Lung (tissue), 12 donors: ENCODE measurements around the gene SLC16A12. TPM values are rescaled to one million over a fixed set of nuclear protein-coding genes. Genes with fewer than 3 reads are reported as not detected.

ENCODE experiments used
- ATAC-seq: fragments of 200-7000 bp; cut with Tn5 transposase; one replicate; pipeline ENCODE4 v1.9.1; 2020; ENCODE audit warnings: moderate number of reproducible peaks; ENCODE audit not compliant: insufficient read depth, low FRiP score
- DNase-seq, 3 donors: peaks; one replicate each; pipeline ENCODE4 v3.0.0-alpha.2; 2013 to 2017
- H3K27ac ChIP-seq, 2 donors: one replicate each; pipeline ENCODE4 v1.5.1; 2013; ENCODE audit warnings: mild to moderate bottlenecking in 2 of 2, moderate library complexity in 2 of 2, control low read depth in 1 of 2, inconsistent platforms in 1 of 2, low read depth in 1 of 2, low read length in 1 of 2
- H3K27me3 ChIP-seq, 3 donors: one replicate each; pipeline ENCODE4 v1.5.1; 2013; ENCODE audit warnings: low read length in 2 of 3; ENCODE audit not compliant: control insufficient read depth in 3 of 3, insufficient read depth in 3 of 3
- H3K36me3 ChIP-seq, 4 donors: one replicate each; pipeline ENCODE4 v1.5.1; 2013; ENCODE audit warnings: low read length in 4 of 4, mild to moderate bottlenecking in 1 of 4, moderate library complexity in 1 of 4; ENCODE audit not compliant: control insufficient read depth in 4 of 4, insufficient read depth in 4 of 4
- H3K4me1 ChIP-seq, 5 donors: one replicate each; pipeline ENCODE4 v1.5.1; 2013; ENCODE audit warnings: low read length in 5 of 5, mild to moderate bottlenecking in 2 of 5, moderate library complexity in 1 of 5; ENCODE audit not compliant: control insufficient read depth in 5 of 5, insufficient read depth in 5 of 5
- H3K4me3 ChIP-seq: one replicate; pipeline ENCODE4 v1.5.1; 2013; ENCODE audit warnings: mild to moderate bottlenecking, control low read depth, moderate library complexity
- H3K9ac ChIP-seq, 2 donors: one replicate each; pipeline ENCODE4 v1.5.1; 2013; ENCODE audit warnings: low read length in 2 of 2, control low read depth in 1 of 2; ENCODE audit not compliant: insufficient read depth in 1 of 2
- H3K9me3 ChIP-seq, 4 donors: one replicate each; pipeline ENCODE4 v1.5.1; 2013; ENCODE audit warnings: low read length in 3 of 4, mild to moderate bottlenecking in 1 of 4, moderate library complexity in 1 of 4; ENCODE audit not compliant: control insufficient read depth in 4 of 4, insufficient read depth in 3 of 4
- CTCF ChIP-seq: IDR thresholded peaks from 2 replicates; pipeline ENCODE4 v1.5.1; 2012; ENCODE audit warnings: mild to moderate bottlenecking; ENCODE audit errors: control extremely low read depth, extremely low read depth
- whole genome bisulfite sequencing, 2 donors: extraction: QIAGEN DNeasy Blood & Tissue Kit; methylation state at CpG; one replicate each; pipeline ENCODE4 v1.1.7; 2013; 5-methylcytosine and 5-hydroxymethylcytosine counted together
- polyA plus RNA-seq, 2 donors: library from polyadenylated mRNA; stranded (reverse); fragments of 200-250 nt; gene quantifications; one replicate each; pipeline ENCODE4 v1.2.1, GENCODE V29; 2013
- total RNA-seq, 2 donors: library from RNA; depleted of rRNA in 1 of 2; stranded (reverse); fragments of >200 nt in 1 of 2; gene quantifications; one replicate each; pipeline ENCODE4 v1.2.1, GENCODE V29; 2014 to 2021
- donor health status: control.
- donor health status: control.
- donor health status: Bipolar disorder and iron deficiency.
- donor health status: healthy.
- donor health status: DM: yes; HTN: yes; CAD: no.

The SLC16A12 gene
- total and polyA plus RNA-seq, 4 donors, result 0.45 to 4.6 (median 1.3) TPM

DNA sequence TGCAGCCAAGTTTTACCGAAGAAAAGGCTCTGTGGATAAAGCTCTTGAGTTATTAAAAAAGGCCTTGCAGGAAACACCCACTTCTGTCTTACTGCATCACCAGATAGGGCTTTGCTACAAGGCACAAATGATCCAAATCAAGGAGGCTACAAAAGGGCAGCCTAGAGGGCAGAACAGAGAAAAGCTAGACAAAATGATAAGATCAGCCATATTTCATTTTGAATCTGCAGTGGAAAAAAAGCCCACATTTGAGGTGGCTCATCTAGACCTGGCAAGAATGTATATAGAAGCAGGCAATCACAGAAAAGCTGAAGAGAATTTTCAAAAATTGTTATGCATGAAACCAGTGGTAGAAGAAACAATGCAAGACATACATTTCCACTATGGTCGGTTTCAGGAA lies 132.4 kb downstream of the SLC16A12 start:
- no peak overlapping the region for H3K9ac ChIP-seq
- DNase-seq (no peak), ATAC-seq (no peak)
- H3K4me1 ChIP-seq, result peaks cover 0 to 18% (median 5%) of the 10 kb centered on the region in 5 donors
- no peaks in the 10 kb centered on the region for H3K9me3 ChIP-seq
- WGBS, 2 donors, result 88 to 92% methylated on average over 2 of the region's 2 CpGs
- H3K27ac ChIP-seq, result no peak overlapping the region
- H3K27me3 ChIP-seq, result no peaks in the 10 kb centered on the region
- no peak for TF ChIP-seq CTCF
- no peak overlapping the region for H3K4me3 ChIP-seq
- H3K36me3 ChIP-seq, result peaks cover 10 to 12% (median 10%) of the 10 kb centered on the region in 4 donors

GRCh38 chr10:89399956-89400355 lies 135.4 kb downstream of the SLC16A12 start:
- H3K27ac ChIP-seq, result no peak overlapping the region
- ATAC-seq, result no peak
- no peak for DNase-seq
- H3K9me3 ChIP-seq, result no peaks in the 10 kb centered on the region
- no peak overlapping the region for H3K4me3 ChIP-seq
- H3K36me3 ChIP-seq, result peaks cover 10 to 12% (median 11%) of the 10 kb centered on the region in 4 donors
- no peak overlapping the region for H3K9ac ChIP-seq
- H3K4me1 ChIP-seq, result peaks cover 2 to 23% (median 13%) of the 10 kb centered on the region in 5 donors
- no peaks in the 10 kb centered on the region for H3K27me3 ChIP-seq
- TF ChIP-seq CTCF, result no peak
- WGBS, 2 donors, result 86 to 89% methylated on average over 1 of the region's 1 CpG

- Histone ChIP-seq H3K9me3 (no peaks in the 10 kb centered on the region), H3K27ac (peak overlapping the region in 1 of 2 donors; percentile 59), H3K36me3 (peaks cover 7 to 12% (median 10%) of the 10 kb centered on the region in 4 donors), H3K9ac (no peak overlapping the region), H3K4me1 (peaks cover 0 to 25% (median 16%) of the 10 kb centered on the region in 5 donors), H3K4me3 (no peak overlapping the region), H3K27me3 (no peaks in the 10 kb centered on the region)
- 69 to 80% methylated on average over 5 of the region's 5 CpGs for WGBS, 2 donors
- DNase-seq (peak; percentile 74 to 91 (median 89)), ATAC-seq (no peak)
- TF ChIP-seq CTCF, result no peak
These were observed 137.2 kb downstream of the SLC16A12 start for GRCh38 chr10:89398003-89398749.
